CD4-positive, alpha-beta T cell treated with Interleukin-1 beta for 1 hour (primary cell): ENCODE measurements around the gene MLEC.
"Not testable (repeated sequence)": the region's sequence is repeated elsewhere in the genome, so short reads cannot be mapped to it uniquely, and the experiment has no call there.

Source experiments
- DNase-seq, 2 donors: peaks; one replicate each; pipeline ENCODE4 v3.0.0-alpha.2; 2020 to 2022

Gene MLEC

DNA sequence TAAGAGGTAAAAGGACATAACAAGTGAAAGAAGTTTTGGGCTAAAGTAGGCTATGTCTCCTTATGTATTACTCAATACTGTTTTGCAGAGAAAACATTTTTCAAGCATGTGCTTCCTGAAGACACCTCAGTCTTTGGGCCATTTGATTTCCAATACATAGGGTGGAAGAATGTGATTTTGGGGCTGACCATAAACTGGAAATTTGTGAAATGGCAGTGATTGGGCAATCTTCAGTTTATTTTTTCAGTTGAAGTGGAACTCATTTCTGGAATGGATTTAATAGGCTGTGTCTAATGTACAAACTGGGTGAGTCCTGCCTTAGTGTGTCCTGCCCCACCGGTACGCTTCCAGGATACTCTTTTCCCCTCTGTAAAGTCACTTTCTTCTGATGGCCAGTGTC lies 35.8 kb downstream of the MLEC start:
- no peak for DNase-seq

GRCh38 chr12:120724720-120725119 lies 37.8 kb downstream of the MLEC start:
- DNase-seq: no peak

GRCh38 chr12:120725151-120725658 lies 38.3 kb downstream of the MLEC start:
- DNase-seq: no peak

DNA sequence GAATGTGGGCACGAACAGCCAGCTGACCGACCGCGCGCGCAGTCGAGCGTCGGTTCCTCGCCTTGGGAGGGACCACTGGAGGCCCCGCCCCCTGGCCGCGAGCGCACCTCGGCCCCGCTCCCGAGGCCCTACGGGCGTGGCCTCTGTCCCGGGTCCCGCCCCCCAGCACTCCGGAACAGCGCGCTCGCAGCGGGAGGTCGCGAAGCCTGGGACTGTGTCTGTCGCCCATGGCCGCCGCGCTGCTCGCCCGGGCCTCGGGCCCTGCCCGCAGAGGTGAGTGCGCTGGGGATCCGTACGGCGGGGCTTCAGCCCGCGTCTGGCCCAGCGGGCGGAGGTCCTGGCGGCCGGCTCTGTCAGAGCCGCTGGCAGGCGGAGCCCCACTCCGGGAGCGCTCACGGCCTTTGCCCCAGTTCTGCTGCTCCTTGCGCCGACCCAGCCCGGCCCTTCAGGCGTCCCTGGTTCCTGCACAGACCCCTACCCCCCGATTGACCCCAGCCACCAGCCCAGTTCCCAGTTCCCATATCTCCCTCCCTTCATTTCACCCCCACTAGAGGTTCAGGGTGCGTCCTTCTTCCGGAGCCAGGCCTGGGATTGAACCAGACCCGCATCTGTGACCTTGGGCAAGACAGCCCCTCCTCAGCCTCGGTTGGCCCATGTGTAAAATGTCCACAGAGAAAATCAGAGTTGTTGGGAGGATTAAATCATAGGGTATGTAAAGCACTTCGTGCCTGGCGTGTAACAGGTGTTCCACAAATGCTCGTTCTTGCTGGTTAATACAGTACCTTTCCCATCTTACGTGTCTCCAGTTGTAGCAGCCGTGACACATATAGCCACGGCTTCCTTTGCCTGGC lies 38.9 kb downstream of the MLEC start, which contains the start of gene ACADS:
Gene ACADS (plus strand): TSS at position 168 of the 851 bp plus-strand sequence. CDS start 60 bp downstream, at position 228.
- peak; percentile 89 to 90 for DNase-seq

- DNase-seq: no peak
Measured at GRCh38 chr12:120726510-120726793, 39.5 kb downstream of the MLEC start.

DNA sequence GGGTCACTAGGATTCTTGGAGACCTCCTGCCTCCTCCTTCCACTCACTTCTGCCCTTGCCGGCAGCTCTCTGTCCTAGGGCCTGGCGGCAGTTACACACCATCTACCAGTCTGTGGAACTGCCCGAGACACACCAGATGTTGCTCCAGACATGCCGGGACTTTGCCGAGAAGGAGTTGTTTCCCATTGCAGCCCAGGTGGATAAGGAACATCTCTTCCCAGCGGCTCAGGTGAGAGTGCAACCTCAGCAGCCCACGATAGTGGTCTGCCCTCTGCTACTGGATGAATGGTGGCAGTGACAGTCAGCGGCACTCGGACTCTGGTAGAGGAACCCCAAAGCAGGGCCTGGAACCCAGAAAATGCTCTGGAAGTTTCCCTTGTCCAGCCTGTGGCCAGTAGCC lies 40.0 kb downstream of the MLEC start:
- DNase-seq: no peak

- DNase-seq: not testable (repeated sequence)
Measured at GRCh38 chr12:120732198-120732597, 45.2 kb downstream of the MLEC start.

GRCh38 chr12:120733574-120733973 lies 46.6 kb downstream of the MLEC start:
- DNase-seq: no peak

DNA sequence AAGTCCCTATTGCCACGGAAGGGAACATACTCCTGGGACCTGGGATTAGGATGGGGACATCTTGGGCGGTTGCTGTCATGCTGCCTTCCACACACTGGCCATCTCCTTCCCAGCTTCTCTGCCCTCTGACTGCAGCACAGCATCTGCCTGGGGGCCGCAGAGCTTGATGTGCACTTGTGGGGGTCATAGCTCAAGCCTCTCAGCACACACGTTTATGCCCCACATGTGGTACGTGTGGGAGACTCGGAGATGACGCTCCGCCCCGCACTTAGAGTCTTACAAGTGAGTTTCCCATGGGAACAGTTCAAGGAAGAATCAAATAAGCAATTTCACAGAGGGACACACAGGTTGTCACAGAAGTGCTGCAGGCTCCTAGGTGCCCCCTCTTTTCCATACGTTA lies 47.3 kb downstream of the MLEC start:
- no peak for DNase-seq

GRCh38 chr12:120735181-120735580 lies 48.2 kb downstream of the MLEC start:
- DNase-seq: no peak

- no peak for DNase-seq
Measured at GRCh38 chr12:120736404-120737331, 49.7 kb downstream of the MLEC start.

DNA sequence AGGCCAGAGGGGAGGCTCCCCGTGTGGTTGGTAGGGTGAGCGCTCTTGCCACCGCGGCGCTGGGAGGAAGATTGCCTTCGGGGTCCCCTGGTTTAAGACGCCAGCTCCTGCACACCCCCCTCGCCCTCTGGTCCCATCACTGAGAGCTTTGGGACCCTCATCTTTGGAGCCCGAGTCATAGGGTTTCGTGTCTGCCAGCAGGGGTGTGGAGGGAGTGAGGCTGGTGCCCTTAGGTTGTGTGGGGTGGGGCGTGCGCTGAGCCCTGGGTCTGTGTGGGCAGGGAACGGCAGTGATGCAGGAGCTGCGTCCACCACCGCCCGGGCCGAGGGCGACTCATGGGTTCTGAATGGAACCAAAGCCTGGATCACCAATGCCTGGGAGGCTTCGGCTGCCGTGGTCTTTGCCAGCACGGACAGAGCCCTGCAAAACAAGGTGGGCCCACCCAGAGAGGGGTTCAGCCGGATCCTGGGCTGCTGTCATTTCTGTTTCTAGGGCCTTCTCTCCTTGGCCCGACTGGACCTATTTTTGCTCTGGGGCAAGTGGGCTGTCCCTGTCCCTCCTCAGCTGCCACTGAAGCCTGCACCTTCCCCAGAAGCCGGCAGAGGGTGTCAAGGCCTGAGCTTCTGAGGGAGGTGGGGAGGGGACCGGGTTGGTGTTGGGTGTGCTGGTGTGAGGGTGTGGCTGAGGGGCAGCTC lies 50.8 kb downstream of the MLEC start:
- no peak for DNase-seq

- DNase-seq: no peak
Measured at GRCh38 chr12:120738252-120739030, 51.5 kb downstream of the MLEC start.

DNA sequence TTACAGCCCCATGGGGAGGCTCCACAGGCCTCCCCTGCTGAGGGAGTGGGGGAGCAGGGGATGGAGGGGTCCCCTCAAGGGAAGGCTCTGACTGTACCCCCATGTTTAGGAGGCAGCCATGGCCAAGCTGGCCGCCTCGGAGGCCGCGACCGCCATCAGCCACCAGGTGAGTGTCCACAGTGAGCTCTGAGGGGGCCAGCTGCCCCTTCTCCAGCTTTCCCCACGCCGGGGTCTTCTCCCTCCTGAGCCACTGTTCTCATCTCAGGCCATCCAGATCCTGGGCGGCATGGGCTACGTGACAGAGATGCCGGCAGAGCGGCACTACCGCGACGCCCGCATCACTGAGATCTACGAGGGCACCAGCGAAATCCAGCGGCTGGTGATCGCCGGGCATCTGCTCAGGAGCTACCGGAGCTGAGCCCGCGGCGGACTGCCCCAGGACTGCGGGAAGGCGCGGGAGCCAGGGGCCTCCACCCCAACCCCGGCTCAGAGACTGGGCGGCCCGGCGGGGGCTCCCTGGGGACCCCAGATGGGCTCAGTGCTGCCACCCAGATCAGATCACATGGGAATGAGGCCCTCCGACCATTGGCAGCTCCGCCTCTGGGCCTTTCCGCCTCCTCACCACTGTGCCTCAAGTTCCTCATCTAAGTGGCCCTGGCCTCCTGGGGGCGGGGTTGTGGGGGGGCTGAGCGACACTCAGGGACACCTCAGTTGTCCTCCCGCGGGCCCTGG lies 52.2 kb downstream of the MLEC start:
- DNase-seq: no peak

GRCh38 chr12:120739821-120740613 lies 53.1 kb downstream of the MLEC start:
- no peak for DNase-seq

GRCh38 chr12:120740871-120741270 lies 53.9 kb downstream of the MLEC start:
- no peak for DNase-seq

DNA sequence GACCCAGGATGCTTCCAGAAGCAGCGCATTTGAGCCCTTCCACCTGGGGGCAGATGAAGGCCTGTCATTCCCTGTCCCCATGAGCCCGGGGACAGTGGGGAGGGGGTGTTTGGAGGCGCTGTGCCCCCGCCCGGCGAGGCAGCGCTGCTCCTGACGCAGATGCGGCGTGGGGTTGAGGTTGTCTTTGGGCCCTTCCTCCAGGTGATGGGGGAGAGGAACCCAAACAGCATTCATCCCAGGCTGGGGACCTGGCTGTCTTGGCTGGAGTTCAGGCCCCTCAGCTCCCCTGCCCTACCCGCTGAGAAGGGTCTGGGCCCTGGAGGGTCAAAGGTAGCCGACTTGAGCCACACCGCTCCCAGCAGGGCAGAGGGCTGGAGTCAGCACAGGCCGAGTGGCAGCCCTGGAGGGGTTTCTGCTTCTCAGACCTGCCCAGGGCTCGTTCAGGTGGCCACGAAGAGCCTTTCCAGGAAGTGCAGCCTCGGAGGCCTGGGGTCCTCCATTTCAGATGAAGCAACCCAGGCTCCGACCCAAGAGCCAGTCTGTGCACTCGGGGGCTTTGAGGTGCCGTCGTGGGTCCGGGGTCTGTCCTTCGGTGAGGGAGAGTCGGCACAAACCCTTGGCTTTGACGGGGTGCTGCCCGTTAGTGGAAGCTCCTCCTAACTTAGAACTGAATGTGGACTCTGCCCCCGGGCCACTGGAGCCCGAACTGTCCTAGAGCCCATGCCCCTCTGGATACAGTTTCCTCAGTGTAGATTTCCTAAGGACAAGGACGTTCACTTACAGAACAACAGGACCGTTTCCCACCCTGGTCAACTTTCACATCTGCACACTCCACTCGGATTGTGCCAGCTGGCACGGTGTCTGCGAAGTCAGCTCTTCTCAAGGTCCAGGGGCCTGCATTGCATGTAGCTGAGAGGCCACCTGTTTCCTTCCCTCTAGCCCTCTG lies 54.8 kb downstream of the MLEC start:
- DNase-seq: no peak

- no peak for DNase-seq
Measured at GRCh38 chr12:120744922-120745493, 58.1 kb downstream of the MLEC start.

- DNase-seq: no peak
Measured at GRCh38 chr12:120748242-120748641, 61.3 kb downstream of the MLEC start.
